GM12878 (cell line): ENCODE data around the gene ETV4. TPM values are rescaled to one million over a fixed set of nuclear protein-coding genes. Genes with fewer than 3 reads are reported as not detected.

Source experiments
- ATAC-seq: fragments of 200-7000 bp; cut with Tn5 transposase; 3 replicates; pipeline ENCODE4 v1.9.1; 2020; ENCODE audit warnings: mild to moderate bottlenecking, moderate library complexity
- BruUV-seq: library from RNA; stranded (reverse); fragments of 400-500 nt; replicated peaks from 2 replicates; lab custom pipeline; 2021; lab: Mats Ljungman, UMichigan
- CTCF ChIA-PET: fragments of 300-600 bp; sonication (Branson Sonifier 250); formaldehyde crosslinking; extraction: SDS; loops from one replicate; lab custom pipeline; 2021; ENCODE audit warnings: inconsistent platforms; lab: Yijun Ruan, JAX
- POLR2A ChIA-PET: fragments of 350-600 bp; formaldehyde crosslinking; extraction: SDS; loops from one replicate; lab custom pipeline; 2021; ENCODE audit warnings: inconsistent platforms; lab: Charles Lee
- RAD21 ChIA-PET: fragments of 300-600 bp; sonication (Branson Sonifier 250); formaldehyde crosslinking; loops from one replicate; lab custom pipeline; 2023; ENCODE audit warnings: antibody characterized with exemption; ENCODE audit not compliant: unreplicated experiment; lab: Charles Lee
- SMC1A ChIA-PET: fragments of 300-600 bp; sonication (Branson Sonifier 250); formaldehyde crosslinking; loops from one replicate; lab custom pipeline; 2023; ENCODE audit not compliant: unreplicated experiment, uncharacterized antibody; lab: Charles Lee
- DNase-seq: peaks from one replicate; pipeline ENCODE4 v3.0.0-alpha.2; 2011; ENCODE audit warnings: low read depth, low spot score
- FAIRE-seq: peaks from 3 replicates; lab custom pipeline; 2011; peaks lifted over from hg19 to GRCh38; lab: Jason Lieb, UNC
- H2AFZ ChIP-seq: 2 replicates; pipeline ENCODE4 v1.6.0; 2011; ENCODE audit warnings: low read depth, low read length, control low read depth; ENCODE audit not compliant: control insufficient read depth
- H3K27ac ChIP-seq: 2 replicates; pipeline ENCODE4 v1.5.1; 2011; ENCODE audit warnings: control low read depth; ENCODE audit not compliant: control insufficient read depth, insufficient read depth
- H3K27me3 ChIP-seq, 2 experiments: replicated peaks in 1 of 2; 2 replicates each; pipeline versions ENCODE4 v1.6.0 to v1.6.1; 2011; ENCODE audit warnings: low read length in 1 of 2; ENCODE audit not compliant: control insufficient read depth in 2 of 2, insufficient read depth in 2 of 2
- H3K36me3 ChIP-seq, 2 experiments: 2 replicates each; pipeline ENCODE4 v1.5.1; 2011; ENCODE audit warnings: low read length in 1 of 2; ENCODE audit not compliant: control insufficient read depth in 2 of 2, insufficient read depth in 2 of 2
- H3K4me1 ChIP-seq: 2 replicates; pipeline ENCODE4 v1.6.1; 2011; ENCODE audit warnings: mild to moderate bottlenecking, low read length, moderate library complexity, mixed read lengths; ENCODE audit not compliant: control insufficient read depth, insufficient read depth
- H3K4me2 ChIP-seq: 2 replicates; pipeline ENCODE4 v1.6.0; 2011; ENCODE audit warnings: control low read depth; ENCODE audit not compliant: control insufficient read depth, insufficient read depth
- H3K4me3 ChIP-seq: fragments of 200-600 bp; sonication (generic); 2 replicates; pipeline ENCODE4 v1.5.1; 2016
- H3K79me2 ChIP-seq: 2 replicates; pipeline ENCODE4 v1.6.0; 2011; ENCODE audit warnings: low read length; ENCODE audit not compliant: control insufficient read depth, insufficient read depth
- H3K9ac ChIP-seq: 2 replicates; pipeline ENCODE4 v1.8.0; 2011; ENCODE audit warnings: low read length, control low read depth, mixed read lengths; ENCODE audit not compliant: control insufficient read depth, insufficient read depth
- H3K9me3 ChIP-seq: replicated peaks from 3 replicates; pipeline ENCODE4 v1.5.1; 2011; ENCODE audit warnings: mild to moderate bottlenecking, low read length; ENCODE audit not compliant: control insufficient read depth, insufficient read depth
- H4K20me1 ChIP-seq: 2 replicates; pipeline ENCODE4 v1.6.0; 2011; ENCODE audit not compliant: control insufficient read depth, insufficient read depth
- BMI1 ChIP-seq: fragments of 450-650 bp; IDR thresholded peaks from 2 replicates; pipeline ENCODE4 v1.6.1; 2016; ENCODE audit warnings: mild to moderate bottlenecking, moderate library complexity, borderline replicate concordance
- CHD1 ChIP-seq: IDR thresholded peaks from 2 replicates; pipeline ENCODE4 v1.6.1; 2012; ENCODE audit warnings: low read depth, low read length, improper control_type of control experiment
- CHD2 ChIP-seq: IDR thresholded peaks from 2 replicates; pipeline ENCODE4 v1.6.1; 2011; ENCODE audit warnings: low read depth, low read length, improper control_type of control experiment, borderline replicate concordance
- EP300 ChIP-seq, 2 experiments: fragments of 150-350 bp in 1 of 2; IDR thresholded peaks; 2 replicates each; pipeline ENCODE4 v1.6.1; 2011 to 2012; ENCODE audit warnings: low read depth in 2 of 2, low read length in 2 of 2, borderline replicate concordance in 1 of 2, improper control_type of control experiment in 1 of 2, inconsistent platforms in 1 of 2; ENCODE audit not compliant: control insufficient read depth in 1 of 2
- FOXK2 ChIP-seq: fragments of 450-650 bp; IDR thresholded peaks from 2 replicates; pipeline ENCODE4 v1.6.1; 2017; ENCODE audit warnings: mild to moderate bottlenecking, moderate library complexity
- HSF1 ChIP-seq: fragments of 150-350 bp; IDR thresholded peaks from 2 replicates; pipeline ENCODE4 v1.6.1; 2014; ENCODE audit warnings: mild to moderate bottlenecking, low read depth, low read length
- MYB ChIP-seq: fragments of 150-350 bp; IDR thresholded peaks from 2 replicates; pipeline ENCODE4 v1.6.1; 2014; ENCODE audit warnings: mild to moderate bottlenecking, low read depth, low read length, borderline replicate concordance
- POLR2A ChIP-seq: IDR thresholded peaks from 2 replicates; pipeline ENCODE4 v1.6.1; 2011; ENCODE audit warnings: low read depth, mild to moderate bottlenecking, low read length
- SREBF1 ChIP-seq: IDR thresholded peaks from 2 replicates; pipeline ENCODE4 v1.6.1; 2012; ENCODE audit warnings: mild to moderate bottlenecking, low read length
- SRF ChIP-seq, 2 experiments: IDR thresholded peaks; 2 replicates each; pipeline ENCODE4 v1.6.1; 2011; ENCODE audit warnings: low read depth in 2 of 2, low read length in 2 of 2, mild to moderate bottlenecking in 1 of 2, moderate library complexity in 1 of 2
- WRNIP1 ChIP-seq: IDR thresholded peaks from 2 replicates; pipeline ENCODE4 v1.6.1; 2011; ENCODE audit warnings: low read depth, low read length, improper control_type of control experiment, borderline replicate concordance
- ZNF207 ChIP-seq: fragments of 450-650 bp; IDR thresholded peaks from 2 replicates; pipeline ENCODE4 v1.6.1; 2014; ENCODE audit warnings: antibody characterized with exemption, mild to moderate bottlenecking, borderline replicate concordance
- whole genome bisulfite sequencing: methylation state at CpG from one replicate; pipeline ENCODE4 v1.1.6; 2016; ENCODE audit warnings: low lambda C conversion rate; ENCODE audit not compliant: insufficient replicate concordance, insufficient coverage; ENCODE audit errors: missing lambda C conversion rate; 5-methylcytosine and 5-hydroxymethylcytosine counted together
- in situ Hi-C: fragments of 300-500 bp; cut with MboI; formaldehyde crosslinking; loops from 9 replicates; pipeline ENCODE4 v1.14.3; 2018; ENCODE audit warnings: mixed read lengths
- intact Hi-C: fragments of 100-400 bp; cut with micrococcal nuclease; formaldehyde crosslinking; loops from one replicate; pipeline ENCODE4 v1.14.2; 2022; ENCODE audit not compliant: unreplicated experiment
- polyA plus RNA-seq, 11 experiments: library from polyadenylated mRNA; depleted of rRNA in 4 of 11; unstranded in 6 of 11; stranded (reverse) in 5 of 11; fragments of >200 nt; fragmentation: Nextera tagmentation in 4 of 11; fragmentation: Illumina TruSeq in 1 of 11; extraction: Ambion mirVana in 4 of 11; extraction: Trizol in 1 of 11; gene quantifications; 1 replicate in 1 of 11; 2 replicates in 10 of 11; pipeline versions ENCODE4 v1.2.1 to v1.2.3, GENCODE V29; 2011 to 2016; ENCODE audit warnings: inconsistent platforms in 2 of 11, missing spikeins in 2 of 11, low read depth in 1 of 11
- total RNA-seq, 4 experiments: library from RNA; depleted of rRNA in 3 of 4; stranded (reverse); fragments of >200 nt in 3 of 4; fragmentation: Illumina TruSeq in 1 of 4; extraction: Trizol in 1 of 4; gene quantifications; 2 replicates each; pipeline versions ENCODE4 v1.2.1 to v1.2.3, GENCODE V29; 2013 to 2021
- TF ChIP-seq, protein P1 (sequence below): IDR thresholded peaks from 2 replicates; pipeline ENCODE4 v1.6.1; 2011; ENCODE audit warnings: mild to moderate bottlenecking, low read depth, low read length, moderate library complexity; ENCODE audit not compliant: insufficient replicate concordance
- TF ChIP-seq, protein P2 (sequence below): IDR thresholded peaks from 2 replicates; pipeline ENCODE4 v1.6.1; 2012; ENCODE audit warnings: low read depth, low read length, improper control_type of control experiment

The ETV4 gene
- total and polyA plus RNA-seq, 10 of the 15 experiments (the other 5 are each of a cell fraction or from before 2014, with no cell fraction given): 0.19 to 14.5 (median 1.8) TPM

GRCh38 chr17:43532581-43532980, 13.6 kb downstream of the ETV4 start:
- H3K4me1 ChIP-seq: no peaks in the 10 kb centered on the region
- TF ChIP-seq, protein P1, sequence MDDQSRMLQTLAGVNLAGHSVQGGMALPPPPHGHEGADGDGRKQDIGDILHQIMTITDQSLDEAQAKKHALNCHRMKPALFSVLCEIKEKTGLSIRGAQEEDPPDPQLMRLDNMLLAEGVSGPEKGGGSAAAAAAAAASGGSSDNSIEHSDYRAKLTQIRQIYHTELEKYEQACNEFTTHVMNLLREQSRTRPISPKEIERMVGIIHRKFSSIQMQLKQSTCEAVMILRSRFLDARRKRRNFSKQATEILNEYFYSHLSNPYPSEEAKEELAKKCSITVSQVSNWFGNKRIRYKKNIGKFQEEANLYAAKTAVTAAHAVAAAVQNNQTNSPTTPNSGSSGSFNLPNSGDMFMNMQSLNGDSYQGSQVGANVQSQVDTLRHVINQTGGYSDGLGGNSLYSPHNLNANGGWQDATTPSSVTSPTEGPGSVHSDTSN: no peak
- TF ChIP-seq WRNIP1: no peak
- no peak for TF ChIP-seq ZNF207
- intact Hi-C loops: no loop called here
- ChIA-PET RAD21 (no interaction called here), SMC1A (no interaction called here), POLR2A (no interaction called here), CTCF (interaction anchor here (1.3 kb wide), 1 partner anchor 15 kb away, joined by 4 read pairs; no protein-coding TSS in a partner anchor)
- 85% methylated on average over 9 of the region's 10 CpGs for WGBS
- H3K27ac ChIP-seq: no peak overlapping the region
- H3K27me3 ChIP-seq: no peaks in the 10 kb centered on the region
- DNase-seq (no peak), ATAC-seq (no peak), FAIRE-seq (no peak)
- no peak overlapping the region for H2AFZ ChIP-seq
- H3K9me3 ChIP-seq: no peaks in the 10 kb centered on the region
- BruUV-seq: no TSS peak
- H3K4me3 ChIP-seq: no peak overlapping the region
- in situ Hi-C loops: no loop called here
- no peak overlapping the region for H3K9ac ChIP-seq
- no peaks in the 10 kb centered on the region for H4K20me1 ChIP-seq
- H3K79me2 ChIP-seq: no peaks in the 10 kb centered on the region
- H3K4me2 ChIP-seq: no peak overlapping the region
- peaks cover 0 to 3% of the 10 kb centered on the region in 2 experiments; a peak in 2 of 4 replicates for H3K36me3 ChIP-seq

DNA sequence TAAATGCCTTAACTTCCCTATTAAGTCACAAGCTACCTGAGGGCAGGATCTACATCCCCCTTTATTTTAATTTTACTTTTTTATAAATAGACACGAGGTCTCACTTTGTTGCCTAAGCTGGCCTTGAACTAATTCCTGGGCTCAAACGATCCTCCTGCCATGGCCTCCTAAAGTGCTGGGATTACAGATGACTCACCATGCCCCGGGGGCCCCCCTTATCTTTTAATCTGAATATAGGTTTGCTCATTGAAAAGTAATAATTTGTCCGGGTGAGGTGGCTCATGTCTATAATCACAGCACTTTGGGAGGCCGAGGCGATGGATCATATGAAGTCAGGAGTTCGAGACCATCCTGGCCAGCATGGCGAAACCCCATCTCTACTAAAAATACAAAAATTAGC, 14.2 kb downstream of the ETV4 start:
- no peak for ATAC-seq
- WGBS: 77% methylated on average over 8 of the region's 8 CpGs
- Histone ChIP-seq H3K27me3 (no peaks in the 10 kb centered on the region), H3K4me2 (no peak overlapping the region), H3K79me2 (no peaks in the 10 kb centered on the region), H2AFZ (no peak overlapping the region), H3K9ac (no peak overlapping the region), H3K9me3 (no peaks in the 10 kb centered on the region), H3K27ac (no peak overlapping the region), H3K4me3 (no peak overlapping the region), H4K20me1 (no peaks in the 10 kb centered on the region)
- intact Hi-C loops: no loop called here
- DNase-seq: no peak
- in situ Hi-C loops: no loop called here
- TF ChIP-seq BMI1 (no peak), FOXK2 (no peak), MYB (no peak), SREBF1 (no peak), POLR2A (no peak), HSF1 (no peak), CHD1 (no peak), EP300 (IDR thresholded peaks at IDR 0.05; ENCODE audit: borderline replicate concordance in 1 of 2, control insufficient read depth in 1 of 2, low read depth in 2 of 2, low read length in 2 of 2) (no peak), CHD2 (no peak), SRF (IDR thresholded peaks at IDR 0.05; ENCODE audit: low read depth in 2 of 2, low read length in 2 of 2) (no peak)
- TF ChIP-seq, protein P2, sequence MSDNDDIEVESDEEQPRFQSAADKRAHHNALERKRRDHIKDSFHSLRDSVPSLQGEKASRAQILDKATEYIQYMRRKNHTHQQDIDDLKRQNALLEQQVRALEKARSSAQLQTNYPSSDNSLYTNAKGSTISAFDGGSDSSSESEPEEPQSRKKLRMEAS: no peak
- TF ChIP-seq, all 136 proteins: peak for 0
- no peak for FAIRE-seq
- CTCF ChIA-PET: interaction anchor here (1.3 kb wide), 2 partner anchors 12 to 15 kb away, joined by 3 to 4 read pairs; no protein-coding TSS in a partner anchor
- Histone ChIP-seq H3K36me3 (peaks cover 0 to 3% of the 10 kb centered on the region in 2 experiments; a peak in 2 of 4 replicates), H3K4me1 (no peaks in the 10 kb centered on the region)
- RAD21 ChIA-PET: no interaction called here
- SMC1A ChIA-PET: interaction anchor here (2.2 kb wide), 1 partner anchor 12 kb away, joined by 7 read pairs; no protein-coding TSS in a partner anchor
- POLR2A ChIA-PET: no interaction called here
- BruUV-seq: no TSS peak
